RKO (cell line): Measurements from ENCODE around the gene CLPSL1.

Experiments
- DNase-seq: peaks from one replicate; pipeline ENCODE4 v3.0.0-alpha.2; 2016; ENCODE audit warnings: low spot score

CLPSL1 gene

GRCh38 chr6:35797837-35798526 is 17.2 kb downstream of the CLPSL1 start:
- no peak for DNase-seq

- no peak for DNase-seq
These were observed 17.9 kb downstream of the CLPSL1 start for GRCh38 chr6:35798706-35799105.

GRCh38 chr6:35801148-35801547 is 20.3 kb downstream of the CLPSL1 start:
- no peak for DNase-seq

GRCh38 chr6:35804996-35805736 is 24.3 kb downstream of the CLPSL1 start, which contains the start of gene LHFPL5:
Gene LHFPL5 (plus strand): TSS chr6:35805352. CDS start chr6:35805671, 319 bp downstream.
- DNase-seq: no peak

- DNase-seq: no peak
These were observed 27.9 kb downstream of the CLPSL1 start for GRCh38 chr6:35808688-35809087.

GRCh38 chr6:35809809-35810208 is 29.0 kb downstream of the CLPSL1 start:
- no peak for DNase-seq

- DNase-seq: peak; percentile 94
These were observed 30.3 kb downstream of the CLPSL1 start for GRCh38 chr6:35810971-35811698.

- no peak for DNase-seq
These were observed 30.8 kb downstream of the CLPSL1 start for GRCh38 chr6:35811699-35811995.

GRCh38 chr6:35817515-35817914 is 36.7 kb downstream of the CLPSL1 start:
- DNase-seq: no peak

- no peak for DNase-seq
These were observed 42.8 kb downstream of the CLPSL1 start for GRCh38 chr6:35823601-35824000.

GRCh38 chr6:35824552-35825192 is 43.9 kb downstream of the CLPSL1 start:
- DNase-seq: no peak

- DNase-seq: no peak
These were observed 48.5 kb downstream of the CLPSL1 start for GRCh38 chr6:35829306-35829705.

- DNase-seq: no peak
These were observed 50.6 kb downstream of the CLPSL1 start for GRCh38 chr6:35831257-35832007.

GRCh38 chr6:35833536-35833935 is 52.7 kb downstream of the CLPSL1 start:
- no peak for DNase-seq
